Hematopoietic multipotent progenitor cell treated with erythropoietin and hydrocortisone succinate and interleukin-3 and kit ligand, for 4 days (in vitro differentiated cells): Measurements from ENCODE around the gene ZNF33A.
A peak's percentile ranks its signal among the peaks of the same experiment; 100 is the strongest.
"Not testable (repeated sequence)": the region's sequence is repeated elsewhere in the genome, so short reads cannot be mapped to it uniquely, and the experiment has no call there.

ENCODE experiments used
- DNase-seq: peaks from one replicate; pipeline ENCODE4 v3.0.0-alpha.2; 2015

ZNF33A gene

DNA sequence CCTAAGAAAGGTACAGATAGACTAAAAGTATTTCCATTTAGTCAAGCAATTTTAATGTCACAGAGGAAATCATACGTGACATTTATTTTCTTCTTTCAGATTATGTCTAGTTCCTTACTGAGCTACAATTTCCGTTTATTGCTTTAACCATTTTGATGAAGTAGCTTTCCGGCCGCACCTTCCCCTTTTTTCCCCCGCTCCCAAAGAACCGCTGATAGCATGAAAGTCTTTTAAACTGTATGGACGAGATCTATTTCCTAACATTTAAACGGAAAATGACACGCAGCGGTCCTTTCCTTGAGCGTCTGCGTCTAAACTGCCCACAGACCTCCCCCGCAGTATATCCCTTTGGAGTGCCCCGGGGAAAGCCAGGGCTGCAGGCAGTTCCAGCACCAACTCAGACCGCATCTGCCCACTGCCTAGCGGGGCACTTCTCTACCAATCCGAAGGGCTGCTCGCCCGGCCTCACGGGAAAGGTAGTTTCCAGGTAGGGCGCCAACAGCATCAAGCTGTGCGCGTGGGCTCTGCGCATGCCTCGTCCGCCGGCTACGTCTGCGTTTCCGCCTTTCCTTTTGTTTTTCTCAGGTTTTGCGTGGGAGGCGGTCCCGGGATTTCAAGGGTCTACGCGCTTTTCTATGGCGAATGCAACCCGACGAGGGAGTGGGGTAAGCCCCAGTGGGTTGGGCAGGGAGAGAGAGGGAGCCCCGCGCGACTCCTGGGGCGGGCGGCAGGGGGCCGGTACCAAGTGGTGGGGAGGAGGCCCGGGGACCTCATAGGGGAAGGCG lies at the start of gene ZNF33A:
Gene ZNF33A, plus strand, starts transcription at position 557 of the 785 bp plus-strand sequence. CDS start 1,667 bp downstream, outside the sequence.
- DNase-seq = peak; percentile 97

DNA sequence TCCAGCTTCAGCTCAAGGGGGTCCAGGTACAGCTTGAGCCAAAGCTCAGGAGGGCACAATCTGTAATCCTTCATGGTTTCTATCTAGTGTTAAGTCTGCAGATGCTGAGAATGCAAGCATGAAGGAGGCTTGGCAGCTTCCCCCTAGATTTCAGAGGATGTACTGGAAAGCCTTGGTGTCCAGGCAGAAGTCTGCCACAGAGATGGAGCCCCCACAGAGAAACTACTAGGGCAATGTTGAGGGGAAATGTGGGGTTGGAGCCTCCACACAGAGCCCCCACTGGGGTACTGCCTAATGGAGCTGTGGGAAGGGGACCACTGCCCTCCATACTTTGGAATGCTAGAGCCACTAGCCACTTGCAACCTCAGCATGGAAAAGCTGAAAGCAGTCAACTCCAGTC lies 45.5 kb upstream of the ZNF33A start:
- DNase-seq = no peak

DNA sequence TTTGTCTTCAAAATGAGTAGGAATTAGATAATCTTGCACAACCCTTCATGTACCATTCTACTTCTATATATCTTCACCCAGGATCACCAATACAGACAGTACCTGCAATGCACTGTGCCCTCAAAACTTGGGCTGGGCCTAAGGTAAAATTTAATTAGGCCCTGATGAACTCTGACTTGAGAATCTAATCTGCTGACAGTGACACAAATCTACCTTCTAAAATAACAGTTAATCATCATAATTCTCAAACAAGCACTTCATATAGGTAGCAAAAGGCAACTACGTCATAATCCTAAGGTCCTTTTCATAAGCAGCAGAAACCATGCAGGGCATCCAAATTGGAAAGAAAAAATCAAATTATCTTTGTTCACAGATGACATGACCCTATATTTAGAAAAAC lies 38.1 kb upstream of the ZNF33A start:
- no peak for DNase-seq

DNA sequence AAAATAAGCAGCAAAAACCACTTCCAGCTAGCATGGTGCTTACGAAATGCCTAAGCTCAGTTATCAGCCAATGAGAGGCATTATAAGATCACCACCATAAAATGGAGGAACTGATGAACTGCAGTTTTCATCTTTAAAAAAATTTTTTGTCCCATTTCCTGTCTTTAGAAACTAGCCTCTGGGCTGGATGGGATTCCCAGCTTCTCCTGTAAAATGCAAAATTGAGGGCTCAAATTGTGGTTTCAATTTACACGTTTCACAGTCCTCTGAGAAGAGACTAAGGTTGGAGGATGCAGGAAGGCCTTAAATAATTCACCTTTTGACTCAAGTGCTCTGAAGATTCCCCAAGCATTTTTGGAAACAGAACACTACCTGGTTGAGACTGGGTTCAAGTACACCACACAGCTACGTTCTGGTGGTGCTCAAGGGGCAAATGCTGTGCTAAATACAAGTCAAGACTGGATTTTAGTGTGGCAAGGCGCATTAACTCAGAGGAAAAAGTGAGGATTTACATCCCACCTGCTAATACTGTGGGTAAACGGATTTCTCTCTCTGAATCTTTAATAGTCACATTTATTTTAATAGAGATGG lies 35.0 kb upstream of the ZNF33A start:
- peak; percentile 62 for DNase-seq

DNA sequence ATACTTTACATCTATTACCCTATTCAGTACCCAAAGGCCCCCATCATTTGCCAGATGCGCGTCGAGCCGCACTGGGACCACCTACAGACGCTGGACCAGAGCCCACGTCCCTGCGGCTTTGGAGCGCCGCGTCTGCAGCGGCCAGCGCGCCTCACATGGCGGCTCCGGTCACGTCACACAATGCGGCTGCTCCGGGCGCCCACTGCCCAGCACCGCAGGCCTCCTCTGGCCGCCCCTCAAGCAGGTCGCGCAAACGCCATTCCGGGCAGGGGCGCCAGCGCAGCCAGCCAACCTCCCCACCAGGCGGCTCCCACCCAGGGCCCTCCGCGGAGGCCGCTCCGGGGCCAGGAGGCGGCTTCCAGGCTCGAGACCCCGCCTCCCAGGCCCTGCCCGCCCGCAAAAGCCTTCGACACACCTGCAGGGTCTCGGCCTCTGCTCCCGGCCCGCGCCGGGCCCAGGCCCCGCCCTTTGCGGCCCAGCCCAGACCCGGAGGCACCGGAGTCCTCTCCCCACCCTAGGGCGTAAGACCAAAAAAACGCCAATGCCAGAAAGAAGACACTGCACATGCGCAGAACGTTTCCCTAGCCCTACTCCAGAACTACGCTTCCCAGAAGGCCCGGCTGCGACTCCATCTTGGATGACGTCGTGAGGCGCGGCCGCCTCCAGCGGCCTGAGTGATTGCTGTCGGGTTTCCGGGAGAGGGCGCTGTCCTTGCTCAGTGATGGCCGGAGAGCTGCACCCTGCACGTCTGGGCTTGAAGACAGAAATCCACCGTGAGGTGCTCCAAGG lies 34.2 kb upstream of the ZNF33A start, which contains the start of gene ZNF25:
Gene ZNF25, minus strand, starts transcription at position 557 of the 789 bp plus-strand sequence. CDS start 4,925 bp downstream, outside the sequence.
- DNase-seq = peak; percentile 99

DNA sequence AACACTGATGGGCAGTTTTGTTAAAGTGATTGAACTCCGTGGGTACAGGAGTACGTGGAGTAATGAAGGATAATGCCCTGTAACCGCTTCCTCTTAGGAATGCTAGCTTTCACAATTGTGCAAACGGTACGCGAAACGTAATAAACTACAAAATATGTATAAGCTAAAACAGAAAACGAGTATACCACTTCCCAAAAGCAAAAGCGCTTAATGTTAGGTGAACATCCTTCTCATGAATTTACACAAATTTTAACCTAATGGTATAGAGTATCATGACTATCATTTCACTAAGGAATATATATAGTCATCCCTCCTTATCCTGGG lies 33.6 kb upstream of the ZNF33A start:
- DNase-seq = no peak

DNA sequence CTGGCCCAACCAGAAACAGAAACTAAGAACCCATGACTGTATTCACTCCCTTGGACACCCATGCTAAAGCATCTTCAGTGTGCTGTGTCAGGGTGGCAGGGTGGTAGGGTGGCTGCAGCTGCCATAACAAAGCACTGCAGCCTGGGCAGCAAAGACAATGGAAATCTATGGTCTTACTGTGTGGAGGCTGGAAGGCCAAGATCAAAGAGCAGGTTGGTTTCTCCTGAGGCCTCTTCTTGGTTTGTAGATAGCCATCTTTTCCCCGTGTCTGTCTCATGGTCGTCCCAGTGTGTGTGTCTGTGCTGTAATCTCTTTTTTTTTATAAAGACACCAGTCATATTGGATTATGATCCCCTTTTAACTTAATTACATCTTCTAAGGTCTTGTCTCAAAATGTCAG lies 18.8 kb upstream of the ZNF33A start:
- no peak for DNase-seq

DNA sequence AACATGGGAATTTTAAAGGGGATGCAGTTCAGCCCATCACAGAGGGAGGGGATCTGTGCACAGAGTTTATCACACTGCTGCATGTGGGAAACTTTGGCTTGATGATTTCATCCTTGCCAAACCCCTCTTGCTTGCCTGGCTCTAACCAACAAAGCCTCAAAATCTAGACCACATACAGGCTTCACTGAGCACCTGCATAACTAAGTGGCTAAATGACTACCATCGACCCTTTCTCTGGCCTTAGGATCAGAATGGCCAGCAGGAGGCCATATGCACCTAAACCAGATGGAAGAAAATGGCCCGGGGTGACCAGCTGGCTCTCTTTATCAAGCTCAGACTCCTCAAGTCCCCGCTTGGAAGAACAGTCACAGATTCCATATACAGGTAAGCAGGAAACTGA lies 18.4 kb upstream of the ZNF33A start:
- DNase-seq = no peak

DNA sequence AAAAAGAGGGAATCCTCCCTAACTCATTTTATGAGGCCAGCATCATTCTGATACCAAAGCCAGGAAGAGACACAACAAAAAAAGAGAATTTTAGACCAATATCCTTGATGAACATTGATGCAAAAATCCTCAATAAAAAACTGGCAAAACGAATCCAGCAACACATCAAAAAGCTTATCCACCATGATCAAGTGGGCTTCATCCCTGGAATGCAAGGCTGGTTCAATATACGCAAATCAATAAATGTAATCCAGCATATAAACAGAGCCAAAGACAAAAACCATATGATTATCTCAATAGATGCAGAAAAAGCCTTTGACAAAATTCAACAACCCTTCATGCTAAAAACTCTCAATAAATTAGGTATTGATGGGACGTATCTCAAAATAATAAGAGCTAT lies 11.6 kb upstream of the ZNF33A start:
- not testable (repeated sequence) for DNase-seq

DNA sequence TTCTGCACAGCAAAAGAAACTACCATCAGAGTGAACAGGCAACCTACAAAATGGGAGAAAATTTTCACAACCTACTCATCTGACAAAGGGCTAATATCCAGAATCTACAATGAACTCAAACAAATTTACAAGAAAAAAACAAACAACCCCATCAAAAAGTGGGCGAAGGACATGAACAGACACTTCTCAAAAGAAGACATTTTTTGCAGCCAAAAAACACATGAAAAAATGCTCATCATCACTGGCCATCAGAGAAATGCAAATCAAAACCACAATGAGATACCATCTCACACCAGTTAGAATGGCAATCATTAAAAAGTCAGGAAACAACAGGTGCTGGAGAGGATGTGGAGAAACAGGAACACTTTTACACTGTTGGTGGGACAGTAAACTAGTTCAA lies 10.0 kb upstream of the ZNF33A start:
- DNase-seq = not testable (repeated sequence)

DNA sequence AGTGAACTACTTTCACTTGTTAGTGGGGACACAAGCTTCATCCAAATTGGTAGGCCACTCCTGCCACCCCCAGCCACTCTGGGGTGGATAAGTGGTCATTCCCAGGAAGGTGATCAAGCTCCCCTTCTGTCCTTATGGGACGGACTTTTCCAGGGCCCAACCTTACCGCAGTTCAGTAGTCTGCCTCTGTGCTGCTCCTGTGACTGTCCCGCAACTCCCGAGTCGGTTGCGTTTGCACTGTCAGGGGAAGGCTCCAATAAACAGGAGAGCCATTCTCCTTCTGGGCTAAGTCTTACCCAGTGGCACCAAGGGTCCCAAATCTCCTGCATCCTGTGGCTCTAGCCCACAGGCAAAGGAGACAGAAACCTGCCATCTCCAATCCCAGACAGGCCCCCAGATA lies 7.4 kb upstream of the ZNF33A start:
- no peak for DNase-seq

DNA sequence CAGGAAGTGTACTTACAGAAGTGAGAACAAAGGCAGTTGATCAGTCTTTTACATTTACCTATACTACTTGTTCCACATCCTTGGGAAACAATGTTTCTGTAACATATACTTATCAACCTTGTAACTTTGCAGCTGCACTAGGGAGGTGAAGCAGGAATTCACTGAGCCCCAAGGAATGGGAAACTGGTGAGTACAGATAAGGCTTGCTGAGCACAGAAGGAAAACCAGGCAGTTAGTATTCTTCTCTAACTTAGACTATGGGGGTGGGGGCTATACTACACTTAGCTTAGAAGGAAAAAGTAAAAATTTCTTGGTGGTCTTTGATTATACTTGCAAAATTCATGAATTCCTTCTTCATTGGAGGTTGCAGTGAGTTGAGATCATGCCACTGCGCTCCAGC lies 6.9 kb upstream of the ZNF33A start:
- peak; percentile 36 for DNase-seq

DNA sequence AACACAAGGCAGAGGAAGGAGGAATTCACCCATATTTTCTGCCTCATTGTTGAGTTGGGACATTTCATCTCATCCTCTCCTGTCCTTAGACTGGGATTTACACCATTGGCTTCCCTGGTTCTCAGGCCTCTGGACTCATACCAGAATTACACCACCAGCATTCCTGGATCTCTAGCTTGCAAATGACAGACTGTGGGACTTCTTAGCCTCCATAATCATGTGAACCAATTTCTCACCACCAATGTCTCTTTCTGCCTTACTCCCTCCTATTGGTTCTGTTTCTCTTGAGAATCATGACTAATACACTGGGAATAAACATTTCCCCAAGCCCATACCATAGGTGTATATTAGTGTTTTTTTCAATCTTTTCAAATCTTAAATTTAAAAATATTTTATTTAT lies 2.9 kb upstream of the ZNF33A start:
- no peak for DNase-seq

DNA sequence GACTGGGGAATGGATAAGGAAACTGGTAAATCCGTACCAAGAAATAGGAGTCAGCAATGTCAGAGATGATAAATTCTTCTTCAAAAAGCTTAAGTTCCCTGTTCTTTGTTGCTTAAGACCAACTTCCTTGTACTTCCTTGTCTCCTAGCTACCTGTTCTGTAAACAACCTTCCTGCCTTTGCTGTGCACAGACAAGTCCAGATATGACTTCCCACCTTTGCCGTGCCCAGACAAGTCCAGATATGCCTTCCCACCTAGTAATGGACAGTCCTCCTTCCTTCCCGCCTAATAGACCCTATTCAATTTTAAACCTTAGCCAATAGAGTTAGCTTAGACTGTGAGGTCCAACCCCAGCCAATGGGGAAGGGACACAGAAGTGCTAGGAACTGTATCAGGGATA lies 2.5 kb upstream of the ZNF33A start:
- DNase-seq = no peak

DNA sequence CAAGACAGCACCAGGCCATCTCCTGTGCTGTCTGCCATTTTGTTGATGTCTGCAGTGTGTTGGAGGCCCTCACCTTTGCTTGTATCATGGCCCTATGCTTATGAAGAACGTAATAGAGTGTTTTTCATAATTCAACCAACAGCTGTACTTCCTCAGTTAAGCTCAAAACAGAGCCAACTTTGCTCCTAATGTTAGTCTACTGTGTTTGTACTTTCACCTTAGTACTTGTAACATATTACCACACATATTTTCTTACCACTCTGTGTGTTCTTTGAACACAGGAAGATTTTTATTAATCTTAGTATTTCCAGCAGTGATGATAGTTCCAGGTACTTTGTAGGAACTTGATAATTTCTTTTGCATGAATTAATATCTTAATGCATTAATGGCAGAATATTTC lies 5.9 kb downstream of the ZNF33A start:
- no peak for DNase-seq

DNA sequence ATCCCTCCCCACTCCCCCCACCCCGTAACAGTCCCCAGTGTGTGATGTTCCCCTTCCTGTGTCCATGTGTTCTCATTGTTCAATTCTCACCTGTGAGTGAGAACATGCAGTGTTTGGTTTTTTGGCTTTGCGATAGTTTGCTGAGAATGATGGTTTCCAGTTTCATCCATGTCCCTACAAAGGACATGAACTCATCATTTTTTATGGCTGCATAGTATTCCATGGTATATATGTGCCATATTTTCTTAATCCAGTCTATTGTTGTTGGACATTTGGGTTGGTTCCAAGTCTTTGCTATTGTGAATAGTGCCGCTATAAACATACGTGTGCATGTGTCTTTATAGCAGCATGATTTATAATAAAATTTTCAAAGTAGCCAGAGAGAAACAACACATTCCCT lies 8.6 kb downstream of the ZNF33A start:
- DNase-seq = not testable (repeated sequence)

DNA sequence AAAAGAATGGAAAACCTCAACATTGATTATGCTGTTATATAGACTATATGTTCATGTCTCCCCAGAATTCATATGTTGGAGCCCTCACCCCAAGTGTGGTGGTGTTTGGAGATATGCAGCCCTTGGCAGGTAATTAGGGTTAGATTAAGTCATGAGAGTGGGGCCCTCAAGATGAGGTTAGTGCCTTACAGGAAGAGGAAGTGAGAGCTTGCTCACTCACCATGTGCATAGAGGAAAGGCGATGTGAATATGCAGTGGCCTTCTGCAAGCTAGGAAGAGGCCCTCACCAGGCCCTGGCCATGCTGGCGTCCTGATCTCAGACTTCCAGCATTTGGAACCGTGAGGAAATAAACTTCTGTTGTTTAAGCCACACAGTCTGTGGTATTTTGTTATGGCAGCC lies 14.8 kb downstream of the ZNF33A start:
- DNase-seq = peak; percentile 26

DNA sequence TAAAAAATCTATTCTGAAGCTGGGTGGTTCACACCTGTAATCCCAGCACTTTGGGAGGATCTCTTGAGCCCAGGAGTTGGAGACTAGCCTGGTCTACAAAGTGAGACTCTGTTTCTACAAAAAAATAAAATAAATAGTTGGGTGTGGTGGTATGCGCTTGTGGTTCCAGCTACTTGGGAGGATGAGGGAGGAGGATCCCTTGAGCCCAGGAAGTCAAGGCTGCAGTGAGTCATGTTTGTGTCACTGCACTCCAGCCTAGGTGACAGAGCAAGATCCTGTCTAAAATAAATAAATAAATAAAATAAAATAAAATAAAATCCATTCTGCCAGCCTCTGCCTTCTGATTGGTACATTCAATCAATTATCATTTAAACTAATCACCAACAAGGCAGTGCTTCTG lies 17.5 kb downstream of the ZNF33A start:
- no peak for DNase-seq

DNA sequence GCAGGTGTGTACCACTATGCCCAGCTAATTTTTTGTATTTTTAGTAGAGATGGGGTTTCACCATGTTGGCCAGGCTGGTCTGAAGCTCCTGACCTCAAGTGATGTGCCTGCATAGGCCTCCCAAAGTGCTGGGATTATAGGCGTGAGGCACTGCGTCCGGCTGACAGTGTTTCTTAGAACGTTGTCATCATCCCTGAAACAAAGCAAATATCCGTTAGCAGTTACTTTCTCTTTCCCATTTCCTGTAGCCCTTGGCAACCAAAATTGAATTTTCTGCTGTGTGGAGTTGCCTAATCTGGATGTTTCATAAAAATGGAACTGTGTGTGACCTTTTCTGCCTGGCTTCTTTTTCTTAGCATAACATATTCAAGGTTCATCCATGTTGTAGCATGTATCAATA lies 22.4 kb downstream of the ZNF33A start:
- no peak for DNase-seq

DNA sequence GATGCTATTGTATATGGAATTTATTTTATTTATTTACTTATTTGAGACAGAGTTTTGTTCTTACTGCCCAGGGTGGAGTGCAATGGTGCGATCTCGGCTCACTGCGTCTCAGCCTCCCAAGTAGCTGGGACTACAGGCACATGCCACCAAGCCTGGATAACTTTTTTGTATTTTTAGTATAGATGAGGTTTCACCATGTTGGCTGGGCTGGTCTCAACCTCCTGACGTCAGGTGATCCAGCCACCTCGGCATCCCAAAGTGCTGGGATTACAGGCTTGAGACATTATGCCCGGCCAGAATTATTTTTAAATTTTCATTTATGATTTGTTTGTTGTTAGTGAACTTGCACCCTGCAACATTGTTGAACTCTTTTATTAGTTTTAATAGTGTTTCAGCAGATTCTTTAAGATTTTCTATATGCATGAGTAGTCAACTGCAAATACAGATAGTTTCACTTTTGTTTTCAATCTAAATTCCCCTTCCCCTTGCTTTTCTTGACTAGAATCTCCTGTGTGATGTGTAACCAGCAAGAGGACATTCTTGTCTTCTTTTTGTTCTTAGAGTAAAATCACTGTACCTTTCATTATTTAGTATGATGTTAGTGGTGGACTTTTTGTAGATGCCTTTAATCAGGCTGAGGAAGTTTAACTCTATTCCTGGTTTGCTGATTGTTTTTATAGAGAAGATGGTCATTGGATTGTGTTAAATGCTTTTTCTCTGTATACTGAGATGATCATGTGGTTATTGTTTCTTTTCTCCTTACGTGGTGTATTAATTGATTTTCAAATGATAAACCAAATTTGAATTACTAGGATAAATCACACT lies 27.8 kb downstream of the ZNF33A start:
- DNase-seq = no peak

DNA sequence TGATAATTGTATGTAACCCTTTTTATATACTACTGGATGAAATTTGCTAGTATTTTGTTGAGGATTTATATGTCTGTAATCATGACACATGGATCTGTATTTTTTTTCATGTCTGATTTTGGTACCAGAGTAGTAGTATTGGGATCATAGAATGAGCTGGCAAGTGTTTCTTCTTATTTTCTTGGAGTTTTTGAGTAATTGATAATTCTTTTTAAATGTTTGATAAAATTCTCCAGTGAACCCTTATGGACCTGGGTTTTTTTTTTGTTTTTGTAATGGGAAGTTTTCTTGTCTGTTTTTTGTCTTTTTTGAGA lies 28.4 kb downstream of the ZNF33A start:
- no peak for DNase-seq

DNA sequence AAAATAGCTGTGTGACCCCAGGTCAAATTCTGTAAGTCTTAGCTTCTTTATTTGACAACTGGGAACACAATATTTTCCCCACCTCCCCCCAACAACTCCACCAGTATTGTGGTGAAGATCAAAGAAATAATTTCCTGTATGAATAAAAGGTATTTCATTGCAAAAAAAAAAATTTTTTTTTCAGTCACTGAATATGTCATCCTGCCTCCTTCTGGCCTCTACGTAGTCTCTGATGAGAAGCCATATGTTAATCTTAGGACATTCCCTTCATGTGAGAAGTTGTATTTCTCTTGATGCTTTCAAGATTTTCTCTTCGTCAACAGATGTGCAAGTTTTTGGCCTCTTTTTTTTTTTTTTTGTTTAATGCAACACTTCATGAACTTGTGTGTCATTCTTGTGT lies 33.0 kb downstream of the ZNF33A start:
- DNase-seq = no peak

DNA sequence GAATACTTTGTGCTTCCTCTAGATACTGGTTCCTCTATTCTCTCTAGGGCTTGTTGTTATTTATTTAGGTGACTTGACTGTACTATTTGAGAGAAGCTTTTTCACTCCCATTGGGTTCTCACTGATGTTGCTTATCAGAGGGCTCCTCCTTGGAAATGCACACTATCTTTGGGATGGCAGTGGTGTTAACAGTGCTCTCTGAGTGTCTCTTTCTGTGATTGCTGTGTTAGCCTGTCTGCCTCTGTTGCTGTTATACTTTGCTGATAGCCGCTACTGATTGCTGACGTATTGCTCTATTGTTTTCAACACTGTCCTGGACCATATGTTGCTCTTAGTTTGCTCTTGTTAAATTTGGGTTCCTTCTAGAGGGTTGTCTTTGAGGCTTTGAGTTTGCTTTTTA lies 34.7 kb downstream of the ZNF33A start:
- no peak for DNase-seq
